OCI-LY7 (cell line): ENCODE measurements around the gene CMC1. TPM values are rescaled to one million over a fixed set of nuclear protein-coding genes. Genes with fewer than 3 reads are reported as not detected.

Experiments
- BruUV-seq: library from RNA; stranded (reverse); fragments of 400-500 nt; replicated peaks from 2 replicates; lab custom pipeline; 2021; lab: Mats Ljungman, UMichigan
- CTCF ChIA-PET: fragments of 300-600 bp; sonication (Branson Sonifier 250); formaldehyde crosslinking; loops from one replicate; lab custom pipeline; 2022; ENCODE audit warnings: antibody characterized with exemption; ENCODE audit not compliant: unreplicated experiment; lab: Charles Lee
- POLR2A ChIA-PET: fragments of 300-600 bp; sonication (Branson Sonifier 250); formaldehyde crosslinking; loops from one replicate; lab custom pipeline; 2022; ENCODE audit warnings: antibody characterized with exemption; lab: Charles Lee
- DNase-seq: peaks from one replicate; pipeline ENCODE4 v3.0.0-alpha.2; 2015; ENCODE audit warnings: low spot score
- H2AFZ ChIP-seq: fragments of 200-600 bp; sonication (generic), shearing (Covaris generic); 2 replicates; pipeline ENCODE4 v1.6.1; 2014; ENCODE audit warnings: mild to moderate bottlenecking, antibody characterized with exemption, low read length, moderate library complexity
- H3K27ac ChIP-seq: fragments of 200-600 bp; sonication (generic); 2 replicates; pipeline ENCODE4 v1.5.1; 2014; ENCODE audit warnings: mixed run types, low read depth, mild to moderate bottlenecking, moderate library complexity, low read length, inconsistent platforms; ENCODE audit not compliant: poor library complexity, severe bottlenecking
- H3K36me3 ChIP-seq: fragments of 200-600 bp; sonication (generic); 2 replicates; pipeline ENCODE4 v1.6.1; 2014; ENCODE audit warnings: mild to moderate bottlenecking, antibody characterized with exemption, low read length, moderate library complexity, mixed read lengths; ENCODE audit not compliant: insufficient read depth
- H3K4me1 ChIP-seq: fragments of 200-600 bp; sonication (generic); 2 replicates; pipeline ENCODE4 v1.5.1; 2014; ENCODE audit warnings: mild to moderate bottlenecking, low read length; ENCODE audit not compliant: insufficient read depth, poor library complexity, severe bottlenecking
- H3K4me2 ChIP-seq: fragments of 200-600 bp; sonication (generic); 2 replicates; pipeline ENCODE4 v1.6.1; 2014; ENCODE audit warnings: mild to moderate bottlenecking, low read length
- H3K4me3 ChIP-seq: fragments of 200-600 bp; sonication (generic); 2 replicates; pipeline ENCODE4 v1.5.1; 2014; ENCODE audit warnings: mild to moderate bottlenecking, low read depth, low read length; ENCODE audit not compliant: poor library complexity, severe bottlenecking
- H3K79me2 ChIP-seq: fragments of 200-600 bp; sonication (generic); 2 replicates; pipeline ENCODE4 v1.6.1; 2016; ENCODE audit warnings: low read depth, mild to moderate bottlenecking, low read length, moderate library complexity, mixed read lengths; ENCODE audit not compliant: insufficient read depth
- H3K9me2 ChIP-seq: fragments of 200-600 bp; sonication (generic); 2 replicates; pipeline ENCODE4 v1.6.1; 2016; ENCODE audit warnings: mild to moderate bottlenecking, low read length, mixed read lengths; ENCODE audit not compliant: insufficient read depth
- H3K9me3 ChIP-seq: fragments of 200-600 bp; sonication (generic); 2 replicates; pipeline ENCODE4 v1.6.1; 2014; ENCODE audit warnings: mild to moderate bottlenecking, mixed run types, low read length, mixed read lengths
- H4K20me1 ChIP-seq: fragments of 200-600 bp; sonication (generic); 2 replicates; pipeline ENCODE4 v1.6.1; 2014; ENCODE audit warnings: mild to moderate bottlenecking, antibody characterized with exemption, low read length, moderate library complexity, mixed read lengths; ENCODE audit not compliant: insufficient read depth
- EZH2phosphoT487 ChIP-seq: fragments of 200-600 bp; sonication (generic); IDR thresholded peaks from 2 replicates; pipeline ENCODE4 v1.6.1; 2018; ENCODE audit warnings: low read depth, borderline replicate concordance, mild to moderate bottlenecking, mixed run types, antibody characterized with exemption, low read length, moderate library complexity, mixed read lengths
- intact Hi-C: fragments of 100-400 bp; cut with micrococcal nuclease; formaldehyde crosslinking; loops from one replicate; pipeline ENCODE4 v1.10.0; 2022; ENCODE audit not compliant: unreplicated experiment
- total RNA-seq, 2 experiments: library from RNA; depleted of rRNA in 1 of 2; stranded (reverse); fragments of >200 nt in 1 of 2; shearing (Covaris generic) in 1 of 2; gene quantifications; 2 replicates each; pipeline ENCODE4 v1.2.3, GENCODE V29; 2014 to 2022
- TF ChIP-seq, protein P1 (sequence below): fragments of 200-600 bp; sonication (generic); conservative IDR thresholded peaks from 2 replicates; pipeline ENCODE4 v1.5.1; 2014; ENCODE audit warnings: mild to moderate bottlenecking, antibody characterized with exemption, low read length, moderate library complexity, mixed read lengths

CMC1 gene
- total RNA-seq, 2 experiments from 2014 or later = 12.1 to 26.9 TPM

GRCh38 chr3:28335246-28335645 is 93.8 kb downstream of the CMC1 start:
- Histone ChIP-seq H3K36me3 (peaks cover 48% of the 10 kb centered on the region), H3K4me2 (no peak overlapping the region), H3K9me3 (no peaks in the 10 kb centered on the region), H3K4me3 (no peak overlapping the region), H3K4me1 (no peaks in the 10 kb centered on the region), H3K79me2 (no peaks in the 10 kb centered on the region), H4K20me1 (no peaks in the 10 kb centered on the region; the same call in 1 of the 2 replicates), H2AFZ (no peak overlapping the region), H3K9me2 (no peaks in the 10 kb centered on the region), H3K27ac (no peak overlapping the region)
- BruUV-seq = no TSS peak
- no peak for DNase-seq
- POLR2A ChIA-PET = interaction anchor here (0.6 to 1.2 kb wide), 5 partner anchors 9 to 1081 kb away, joined by 3 to 4 read pairs (median 3); no protein-coding TSS in a partner anchor
- no peak for TF ChIP-seq EZH2phosphoT487
- TF ChIP-seq, protein P1, sequence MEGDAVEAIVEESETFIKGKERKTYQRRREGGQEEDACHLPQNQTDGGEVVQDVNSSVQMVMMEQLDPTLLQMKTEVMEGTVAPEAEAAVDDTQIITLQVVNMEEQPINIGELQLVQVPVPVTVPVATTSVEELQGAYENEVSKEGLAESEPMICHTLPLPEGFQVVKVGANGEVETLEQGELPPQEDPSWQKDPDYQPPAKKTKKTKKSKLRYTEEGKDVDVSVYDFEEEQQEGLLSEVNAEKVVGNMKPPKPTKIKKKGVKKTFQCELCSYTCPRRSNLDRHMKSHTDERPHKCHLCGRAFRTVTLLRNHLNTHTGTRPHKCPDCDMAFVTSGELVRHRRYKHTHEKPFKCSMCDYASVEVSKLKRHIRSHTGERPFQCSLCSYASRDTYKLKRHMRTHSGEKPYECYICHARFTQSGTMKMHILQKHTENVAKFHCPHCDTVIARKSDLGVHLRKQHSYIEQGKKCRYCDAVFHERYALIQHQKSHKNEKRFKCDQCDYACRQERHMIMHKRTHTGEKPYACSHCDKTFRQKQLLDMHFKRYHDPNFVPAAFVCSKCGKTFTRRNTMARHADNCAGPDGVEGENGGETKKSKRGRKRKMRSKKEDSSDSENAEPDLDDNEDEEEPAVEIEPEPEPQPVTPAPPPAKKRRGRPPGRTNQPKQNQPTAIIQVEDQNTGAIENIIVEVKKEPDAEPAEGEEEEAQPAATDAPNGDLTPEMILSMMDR = no peak
- CTCF ChIA-PET = interaction anchor here (0.5 kb wide), 1 partner anchor 623 kb away, joined by 3 read pairs; no protein-coding TSS in a partner anchor
- intact Hi-C loops = no loop called here

- DNase-seq = no peak
- Histone ChIP-seq H3K36me3 (peaks cover 37% of the 10 kb centered on the region), H3K9me2 (no peaks in the 10 kb centered on the region), H3K4me1 (no peaks in the 10 kb centered on the region), H2AFZ (no peak overlapping the region), H3K4me2 (no peak overlapping the region), H3K4me3 (no peak overlapping the region), H3K27ac (no peak overlapping the region), H3K9me3 (no peaks in the 10 kb centered on the region), H3K79me2 (peaks cover 1% of the 10 kb centered on the region; the same call in 1 of the 2 replicates), H4K20me1 (no peaks in the 10 kb centered on the region; the same call in 1 of the 2 replicates)
- CTCF ChIA-PET = no interaction called here
- no TSS peak for BruUV-seq
- POLR2A ChIA-PET = interaction anchor here (0.5 to 1.7 kb wide), 4 partner anchors 7 to 18 kb away, joined by 3 to 7 read pairs (median 4); partner anchors contain the start of genes AZI2 and ZCWPW2
- intact Hi-C loops = no loop called here
- TF ChIP-seq EZH2phosphoT487 = no peak
- TF ChIP-seq, protein P1 = no peak
These were observed 95.8 kb downstream of the CMC1 start for GRCh38 chr3:28337230-28337629.

- Histone ChIP-seq H3K36me3 (peaks cover 25% of the 10 kb centered on the region), H3K4me1 (peaks cover 20% of the 10 kb centered on the region), H4K20me1 (peaks cover 20% of the 10 kb centered on the region), H3K9me3 (no peaks in the 10 kb centered on the region), H2AFZ (no peak overlapping the region), H3K4me3 (no peak overlapping the region), H3K27ac (no peak overlapping the region), H3K9me2 (no peaks in the 10 kb centered on the region), H3K4me2 (no peak overlapping the region), H3K79me2 (peaks cover 47% of the 10 kb centered on the region; the same call in 1 of the 2 replicates)
- no peak for DNase-seq
- no peak for TF ChIP-seq EZH2phosphoT487
- TF ChIP-seq, protein P1 = no peak
- intact Hi-C loops = loop anchor here (10.0 kb wide), 1 partner anchor 858 kb away; the partner anchor contains the start of gene SLC4A7
- ChIA-PET CTCF (no interaction called here), POLR2A (interaction anchor here (0.6 to 1.1 kb wide), 3 partner anchors 8 to 1465 kb away, joined by 3 to 6 read pairs (median 3); no protein-coding TSS in a partner anchor)
- no TSS peak for BruUV-seq
These were observed 101.7 kb downstream of the CMC1 start for GRCh38 chr3:28343144-28343543.
